Activated T-helper 1 cell treated with anti-CD3 and anti-CD28 coated beads, Interleukin-12 subunit alpha, Interleukin-12 subunit beta, Interleukin-2, Interleukin-4 antibody, amounts not matched to agents 30 ng/mL and 10 ng/mL and 1 ng/mL, durations not matched to agents 14 hours and 24 hours and 36 hours (primary cell): ENCODE data around the gene SLIT3. TPM values are rescaled to one million over a fixed set of nuclear protein-coding genes. Genes with fewer than 3 reads are reported as not detected.
A peak's percentile ranks its signal among the peaks of the same experiment; 100 is the strongest.
"Not testable (repeated sequence)": the region's sequence is repeated elsewhere in the genome, so short reads cannot be mapped to it uniquely, and the experiment has no call there.

Source experiments
- DNase-seq: peaks from one replicate; pipeline ENCODE4 v3.0.0; 2021; ENCODE audit warnings: low spot score
- H3K27ac Mint-ChIP-seq: one replicate; pipeline ENCODE4 v1.8.0; 2021; ENCODE audit warnings: mild to moderate bottlenecking, mixed read lengths
- H3K27me3 Mint-ChIP-seq: one replicate; pipeline ENCODE4 v1.8.0; 2022; ENCODE audit warnings: mild to moderate bottlenecking, moderate library complexity, mixed read lengths; ENCODE audit not compliant: insufficient read depth
- H3K36me3 Mint-ChIP-seq: one replicate; pipeline ENCODE4 v1.8.0; 2021; ENCODE audit warnings: low read depth, mixed read lengths
- H3K4me1 Mint-ChIP-seq: one replicate; pipeline ENCODE4 v1.8.0; 2021; ENCODE audit warnings: low read depth, mixed read lengths
- H3K4me3 Mint-ChIP-seq: one replicate; pipeline ENCODE4 v1.8.0; 2021; ENCODE audit warnings: mild to moderate bottlenecking, moderate library complexity, mixed read lengths
- H3K9me3 Mint-ChIP-seq: one replicate; pipeline ENCODE4 v1.8.0; 2021; ENCODE audit warnings: mixed read lengths
- intact Hi-C: fragments of 100-400 bp; cut with micrococcal nuclease; formaldehyde crosslinking; loops from one replicate; pipeline ENCODE4 v1.15.1; 2024
- total RNA-seq: library from RNA; stranded (reverse); gene quantifications from 2 replicates; pipeline ENCODE4 v1.2.3, GENCODE V29; 2022

SLIT3 gene
- total RNA-seq, 1 donor from 2014 or later, result 0.03 TPM

DNA sequence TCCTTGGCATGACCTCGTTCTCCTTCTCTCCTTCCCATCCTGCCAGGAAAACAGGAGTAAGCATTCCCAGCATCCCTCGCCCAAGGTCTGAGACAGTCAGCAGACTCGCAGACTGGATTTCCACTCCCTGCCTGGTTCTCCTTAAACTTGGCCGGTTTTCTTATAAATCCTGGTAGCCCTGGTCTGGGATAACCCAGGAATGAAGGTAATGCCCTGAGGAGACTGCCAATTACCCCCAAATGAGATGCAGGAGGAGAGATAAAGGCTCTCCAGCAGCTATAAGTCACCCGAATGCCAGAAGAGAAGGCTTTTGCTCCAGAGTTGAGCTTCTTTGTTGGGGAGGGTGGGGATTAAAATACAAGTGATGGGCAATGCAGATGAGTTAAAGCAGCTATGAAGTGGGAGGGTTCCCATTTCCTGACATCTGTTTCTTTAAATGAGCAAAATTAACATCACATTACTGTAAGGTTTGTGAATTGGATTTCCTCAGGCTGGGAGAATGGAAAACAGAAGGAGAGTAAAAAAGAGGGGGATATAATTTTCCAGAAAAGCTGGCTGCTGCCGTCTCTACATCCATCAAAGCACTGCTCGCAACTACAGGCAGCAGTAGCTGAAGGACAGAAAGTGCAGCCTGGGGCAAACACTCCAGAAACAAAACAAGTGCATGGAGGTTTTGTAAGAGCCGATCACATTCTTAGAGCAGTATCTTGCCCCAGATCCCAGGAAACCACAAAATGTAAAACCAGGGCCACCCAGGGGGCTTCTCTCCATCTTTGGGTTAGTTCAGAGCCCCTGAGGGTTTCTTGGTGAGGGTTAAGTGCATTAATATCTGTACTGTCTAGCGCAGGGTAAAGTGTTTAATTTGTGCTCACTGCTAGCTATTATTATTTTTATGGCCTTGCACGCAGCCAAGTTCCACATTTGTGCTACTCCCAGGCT is 544.2 kb downstream of the SLIT3 start:
- peaks cover 4% of the 10 kb centered on the region for H3K27me3 Mint-ChIP-seq
- H3K9me3 Mint-ChIP-seq, result no peaks in the 10 kb centered on the region
- no peaks in the 10 kb centered on the region for H3K36me3 Mint-ChIP-seq
- no peak overlapping the region for H3K27ac Mint-ChIP-seq
- no peaks in the 10 kb centered on the region for H3K4me1 Mint-ChIP-seq
- no peak overlapping the region for H3K4me3 Mint-ChIP-seq
- no peak for DNase-seq
- intact Hi-C loops, result no loop called here

DNA sequence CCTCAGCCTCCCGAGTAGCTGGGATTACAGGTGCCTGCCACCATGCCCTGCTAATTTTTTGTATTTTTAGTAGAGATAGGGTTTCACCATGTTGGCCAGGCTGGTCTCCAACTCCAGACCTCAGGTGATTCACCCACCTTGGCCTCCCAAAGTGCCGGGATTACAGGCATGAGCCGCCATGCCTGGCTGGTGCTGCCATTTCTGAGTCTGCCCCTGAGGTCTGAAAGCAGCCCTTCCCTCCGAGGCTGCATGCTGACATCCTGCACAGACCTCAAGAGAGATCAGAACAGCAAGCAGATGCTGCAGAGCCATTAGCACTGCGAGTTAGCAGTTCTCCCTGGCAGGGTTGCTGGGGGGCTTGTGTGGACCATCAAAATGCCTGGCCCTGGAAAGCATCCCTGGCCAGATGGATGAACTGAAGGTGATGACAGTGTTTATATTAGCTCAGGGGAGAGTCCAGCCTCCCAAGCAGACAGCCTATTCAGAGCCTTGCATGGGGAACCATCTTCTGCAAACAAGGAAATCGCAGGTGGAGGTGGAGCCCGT is 545.3 kb downstream of the SLIT3 start:
- H3K27ac Mint-ChIP-seq, result no peak overlapping the region
- intact Hi-C loops, result no loop called here
- peaks cover 4% of the 10 kb centered on the region for H3K27me3 Mint-ChIP-seq
- no peaks in the 10 kb centered on the region for H3K36me3 Mint-ChIP-seq
- no peak overlapping the region for H3K4me3 Mint-ChIP-seq
- no peak for DNase-seq
- no peaks in the 10 kb centered on the region for H3K9me3 Mint-ChIP-seq
- no peaks in the 10 kb centered on the region for H3K4me1 Mint-ChIP-seq

DNA sequence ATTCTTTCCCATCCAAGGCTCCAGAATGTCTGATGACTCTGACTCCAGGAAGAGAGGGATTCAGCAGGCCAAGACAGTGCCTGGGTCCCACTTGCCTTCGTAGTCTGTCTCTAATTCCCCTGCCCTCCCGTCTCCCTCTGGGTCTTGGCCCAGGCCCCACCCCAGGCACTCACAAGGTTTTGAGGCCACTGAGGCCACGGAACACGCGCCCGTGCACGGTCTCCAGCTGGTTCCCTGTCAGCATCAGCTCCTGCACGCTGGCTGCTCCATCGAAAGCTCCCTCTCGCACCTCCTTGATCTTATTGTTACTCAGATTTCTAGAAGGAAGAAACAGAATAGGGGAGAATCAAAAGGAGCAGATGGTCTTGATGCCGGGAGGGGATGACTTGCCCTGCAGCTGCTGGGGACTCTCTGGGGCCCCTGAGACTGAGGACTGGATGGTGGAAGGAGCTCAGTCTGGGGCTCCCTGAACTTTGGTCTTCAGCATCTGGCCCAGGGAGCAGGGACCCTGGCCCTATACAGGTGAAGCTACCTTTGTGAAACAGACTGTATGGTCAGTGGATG is 547.2 kb downstream of the SLIT3 start:
- Mint-ChIP-seq H3K4me3 (no peak overlapping the region), H3K36me3 (no peaks in the 10 kb centered on the region), H3K9me3 (no peaks in the 10 kb centered on the region), H3K4me1 (no peaks in the 10 kb centered on the region), H3K27ac (no peak overlapping the region), H3K27me3 (peaks cover 4% of the 10 kb centered on the region)
- intact Hi-C loops, result no loop called here
- no peak for DNase-seq

DNA sequence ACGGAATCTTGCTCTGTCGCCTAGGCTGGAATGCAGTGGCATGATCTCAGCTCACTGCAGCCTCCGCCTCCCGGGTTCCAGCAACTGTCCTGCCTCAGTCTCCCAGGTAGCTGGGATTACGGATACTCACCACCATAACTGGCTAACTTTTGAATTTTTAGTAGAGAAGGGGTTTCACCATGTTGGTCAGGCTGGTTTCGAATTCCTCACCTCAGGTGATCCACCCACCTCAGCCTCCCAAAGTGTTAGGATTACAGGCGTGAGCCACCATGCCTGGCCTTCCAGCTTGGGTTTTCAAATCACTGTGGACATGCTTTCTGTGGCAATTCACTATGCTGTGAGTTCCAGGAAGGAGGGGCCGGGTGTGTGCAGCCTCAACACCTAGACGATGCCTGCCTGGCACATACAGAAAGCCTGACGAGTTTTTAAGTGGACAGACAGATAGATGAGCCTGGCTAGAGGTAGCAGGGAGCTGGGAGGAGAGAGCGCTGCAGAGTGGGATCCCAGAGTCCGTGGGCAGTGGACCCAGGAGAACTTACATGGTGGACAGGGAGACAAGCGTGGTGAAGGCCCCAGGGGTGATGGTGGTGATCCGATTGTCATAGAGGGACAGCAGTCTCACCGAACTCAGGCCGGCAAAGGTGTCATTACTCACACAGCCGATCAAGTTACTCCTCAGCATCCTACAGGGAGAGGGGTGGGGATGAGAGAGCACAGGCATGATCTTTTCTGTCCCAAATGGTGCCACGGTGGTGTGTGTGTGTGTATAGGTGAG is 548.3 kb downstream of the SLIT3 start:
- no peaks in the 10 kb centered on the region for H3K36me3 Mint-ChIP-seq
- intact Hi-C loops, result no loop called here
- H3K9me3 Mint-ChIP-seq, result no peaks in the 10 kb centered on the region
- no peaks in the 10 kb centered on the region for H3K4me1 Mint-ChIP-seq
- H3K27me3 Mint-ChIP-seq, result peaks cover 3% of the 10 kb centered on the region
- no peak for DNase-seq
- H3K27ac Mint-ChIP-seq, result no peak overlapping the region
- H3K4me3 Mint-ChIP-seq, result no peak overlapping the region

DNA sequence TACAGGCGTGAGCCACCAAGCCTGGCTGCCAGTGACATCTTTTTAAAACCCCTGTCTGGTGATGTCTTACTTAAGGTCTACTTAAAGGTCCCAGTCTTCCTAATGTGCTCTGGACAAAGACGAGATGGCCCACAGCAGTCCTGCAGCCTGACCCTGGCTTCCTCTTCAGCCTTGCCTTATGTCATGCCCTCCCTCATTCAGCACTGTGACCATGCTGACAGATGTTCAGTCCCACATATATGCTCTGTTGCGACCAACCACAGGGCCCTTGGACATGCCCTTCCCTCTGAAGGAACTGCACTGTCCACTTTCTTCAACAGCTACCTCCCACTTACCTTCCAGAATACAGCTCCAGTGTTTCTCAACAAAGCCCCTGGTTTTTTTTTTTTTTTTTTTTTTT is 548.9 kb downstream of the SLIT3 start:
- no peak overlapping the region for H3K27ac Mint-ChIP-seq

DNA sequence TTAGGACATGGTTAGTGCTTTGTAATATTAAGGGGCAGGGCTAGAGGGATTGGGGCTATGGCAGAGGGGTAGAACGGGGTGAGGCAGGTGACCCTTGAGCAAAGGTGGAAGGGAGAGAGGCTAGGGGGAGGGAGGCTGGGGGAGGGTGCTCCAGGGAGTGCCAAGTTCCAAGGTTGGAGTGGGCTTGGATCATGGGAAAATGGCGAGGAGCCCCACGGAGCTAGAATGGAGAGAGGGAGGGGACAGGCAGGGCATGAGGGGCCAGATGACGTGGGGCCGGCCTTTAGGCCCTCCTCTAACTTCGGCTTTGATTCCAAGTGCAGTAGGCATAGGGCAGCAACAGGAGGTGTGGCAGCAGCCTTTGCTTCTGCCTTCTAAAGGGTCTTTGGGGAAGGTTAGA is 550.0 kb downstream of the SLIT3 start:
- Mint-ChIP-seq H3K4me1 (no peaks in the 10 kb centered on the region), H3K27ac (no peak overlapping the region), H3K27me3 (peaks cover 4% of the 10 kb centered on the region), H3K9me3 (peaks cover 4% of the 10 kb centered on the region), H3K36me3 (no peaks in the 10 kb centered on the region), H3K4me3 (no peak overlapping the region)
- no peak for DNase-seq
- intact Hi-C loops, result no loop called here

More for the DNA sequence above, 548.9 kb downstream of the SLIT3 start:
- H3K9me3 Mint-ChIP-seq, result peaks cover 3% of the 10 kb centered on the region
- no peak overlapping the region for H3K4me3 Mint-ChIP-seq
- H3K27me3 Mint-ChIP-seq, result peaks cover 4% of the 10 kb centered on the region
- no peaks in the 10 kb centered on the region for H3K4me1 Mint-ChIP-seq
- DNase-seq, result no peak
- intact Hi-C loops, result no loop called here
- H3K36me3 Mint-ChIP-seq, result no peaks in the 10 kb centered on the region

DNA sequence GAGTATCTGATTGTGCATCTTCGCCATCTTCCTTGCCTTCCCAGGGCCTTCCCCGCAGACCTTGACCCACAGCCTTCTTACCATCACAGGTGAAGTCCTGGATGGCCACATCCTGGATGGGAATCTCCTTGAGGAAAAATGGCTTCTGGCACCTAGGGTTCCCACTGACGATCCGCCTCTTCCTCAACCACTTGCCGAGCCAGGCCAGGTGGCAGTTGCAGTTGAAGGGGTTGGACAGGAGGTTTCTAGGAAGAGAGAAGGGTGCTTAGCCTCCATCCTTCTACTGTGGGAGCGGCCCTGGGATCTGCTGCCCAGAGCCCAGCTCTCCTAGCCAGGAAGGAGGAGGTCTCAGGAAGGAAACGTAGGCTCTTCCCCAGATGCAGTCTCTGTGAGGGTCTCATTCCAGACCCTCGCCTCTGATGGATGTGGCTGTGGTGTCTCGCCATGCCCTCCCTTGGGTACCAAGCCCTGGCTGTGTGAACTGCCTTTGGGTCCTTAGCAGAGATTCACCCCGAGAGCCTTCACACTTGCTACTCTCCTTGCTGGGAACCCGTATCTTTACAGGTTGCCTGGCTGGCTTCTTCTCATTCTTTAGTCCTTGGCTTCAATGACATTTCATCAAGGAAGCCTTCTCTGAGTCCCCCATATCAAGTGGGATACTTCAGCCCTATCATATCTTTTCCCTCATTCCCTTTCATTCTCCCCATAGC is 551.4 kb downstream of the SLIT3 start:
- H3K9me3 Mint-ChIP-seq, result peaks cover 8% of the 10 kb centered on the region
- H3K4me1 Mint-ChIP-seq, result no peaks in the 10 kb centered on the region
- H3K4me3 Mint-ChIP-seq, result no peak overlapping the region
- intact Hi-C loops, result loop anchor here (5.0 to 10.0 kb wide), 2 partner anchors 43 to 105 kb away; no protein-coding TSS in a partner anchor
- H3K27ac Mint-ChIP-seq, result no peak overlapping the region
- no peak for DNase-seq
- no peaks in the 10 kb centered on the region for H3K36me3 Mint-ChIP-seq
- H3K27me3 Mint-ChIP-seq, result peaks cover 4% of the 10 kb centered on the region

DNA sequence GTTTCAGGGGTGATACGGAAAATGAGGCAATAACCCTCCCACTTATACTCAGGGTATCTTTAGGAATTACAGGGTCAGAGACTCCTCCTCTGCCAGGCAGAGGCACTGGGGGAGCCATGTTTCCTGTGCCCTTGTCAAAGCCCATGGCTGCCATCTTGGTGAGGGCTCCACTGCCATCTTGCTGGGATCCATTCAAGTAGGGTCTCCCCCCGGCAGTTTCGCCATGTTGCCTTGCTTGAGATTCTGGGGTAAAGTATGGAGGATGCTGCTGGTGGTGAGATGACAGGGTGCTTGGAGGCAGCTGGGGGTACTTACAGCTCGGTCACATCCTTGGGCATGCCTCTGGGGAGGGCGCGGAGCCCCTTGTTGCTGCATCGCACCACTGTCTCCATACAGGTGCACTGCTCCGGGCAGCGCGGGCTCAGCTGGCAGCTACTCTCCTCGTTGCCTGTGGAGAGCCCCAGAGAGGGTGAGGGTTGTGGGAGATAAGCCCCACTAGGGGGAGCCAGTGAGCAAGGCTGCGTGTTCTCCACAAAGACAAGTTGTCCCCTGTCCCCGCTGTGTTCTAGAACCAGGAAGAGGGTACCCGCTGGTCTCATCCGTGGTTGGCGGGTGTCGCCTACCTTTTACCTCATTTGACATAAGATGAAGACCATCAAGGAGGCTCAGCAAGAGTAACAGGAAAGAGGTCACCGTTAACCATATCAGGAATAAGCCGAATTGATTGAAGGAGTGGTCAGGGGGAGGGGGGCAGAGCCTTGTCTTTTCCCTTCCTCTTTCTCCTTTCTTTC is 552.8 kb downstream of the SLIT3 start:
- Mint-ChIP-seq H3K27me3 (peaks cover 4% of the 10 kb centered on the region), H3K36me3 (no peaks in the 10 kb centered on the region), H3K27ac (no peak overlapping the region), H3K4me3 (no peak overlapping the region), H3K9me3 (peaks cover 8% of the 10 kb centered on the region), H3K4me1 (no peaks in the 10 kb centered on the region)
- DNase-seq, result peak; percentile 17
- intact Hi-C loops, result loop anchor here (1.0 to 10.0 kb wide), 3 partner anchors 44 to 239 kb away; no protein-coding TSS in a partner anchor

DNA sequence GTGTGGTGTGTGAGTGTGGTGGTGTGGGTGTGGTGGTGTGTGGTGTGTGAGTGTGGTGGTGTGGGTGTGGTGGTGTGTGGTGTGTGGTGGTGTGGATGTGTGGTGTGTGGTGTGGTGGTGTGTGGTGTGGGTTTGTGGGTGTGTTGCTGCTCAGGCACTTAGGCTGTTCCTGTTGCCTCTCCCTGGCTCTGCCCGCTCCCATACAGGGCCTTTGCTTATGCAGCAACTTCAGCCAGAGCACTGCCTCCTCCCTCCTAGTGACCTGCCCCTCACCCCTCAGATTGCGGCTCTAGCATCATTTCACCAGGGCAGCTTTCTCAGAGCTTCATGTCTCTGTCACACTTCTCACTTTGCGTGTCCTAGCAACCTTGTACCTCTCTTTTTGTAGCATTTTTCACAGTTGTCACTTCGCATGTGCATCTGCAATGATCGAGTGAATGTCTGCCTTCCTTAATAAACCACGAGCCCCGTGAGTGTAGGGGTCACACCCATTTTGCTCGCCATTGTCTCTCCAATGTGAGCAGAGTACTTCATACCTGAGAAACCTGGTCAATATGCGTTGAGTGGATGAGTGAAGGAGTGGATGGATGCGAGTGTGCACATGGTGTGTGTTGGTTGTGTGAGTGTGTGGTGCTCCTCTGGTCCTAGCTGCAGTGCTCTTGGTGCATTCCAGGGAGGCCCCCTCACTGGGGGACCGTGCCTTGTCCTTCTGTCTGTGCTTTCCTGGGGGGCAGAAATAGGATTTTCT is 553.9 kb downstream of the SLIT3 start:
- Mint-ChIP-seq H3K4me3 (no peak overlapping the region), H3K36me3 (no peaks in the 10 kb centered on the region), H3K27me3 (peaks cover 4% of the 10 kb centered on the region), H3K4me1 (no peaks in the 10 kb centered on the region), H3K9me3 (peaks cover 8% of the 10 kb centered on the region), H3K27ac (no peak overlapping the region)
- intact Hi-C loops, result loop anchor here (5.0 to 10.0 kb wide), 2 partner anchors 45 to 108 kb away; no protein-coding TSS in a partner anchor
- no peak for DNase-seq

DNA sequence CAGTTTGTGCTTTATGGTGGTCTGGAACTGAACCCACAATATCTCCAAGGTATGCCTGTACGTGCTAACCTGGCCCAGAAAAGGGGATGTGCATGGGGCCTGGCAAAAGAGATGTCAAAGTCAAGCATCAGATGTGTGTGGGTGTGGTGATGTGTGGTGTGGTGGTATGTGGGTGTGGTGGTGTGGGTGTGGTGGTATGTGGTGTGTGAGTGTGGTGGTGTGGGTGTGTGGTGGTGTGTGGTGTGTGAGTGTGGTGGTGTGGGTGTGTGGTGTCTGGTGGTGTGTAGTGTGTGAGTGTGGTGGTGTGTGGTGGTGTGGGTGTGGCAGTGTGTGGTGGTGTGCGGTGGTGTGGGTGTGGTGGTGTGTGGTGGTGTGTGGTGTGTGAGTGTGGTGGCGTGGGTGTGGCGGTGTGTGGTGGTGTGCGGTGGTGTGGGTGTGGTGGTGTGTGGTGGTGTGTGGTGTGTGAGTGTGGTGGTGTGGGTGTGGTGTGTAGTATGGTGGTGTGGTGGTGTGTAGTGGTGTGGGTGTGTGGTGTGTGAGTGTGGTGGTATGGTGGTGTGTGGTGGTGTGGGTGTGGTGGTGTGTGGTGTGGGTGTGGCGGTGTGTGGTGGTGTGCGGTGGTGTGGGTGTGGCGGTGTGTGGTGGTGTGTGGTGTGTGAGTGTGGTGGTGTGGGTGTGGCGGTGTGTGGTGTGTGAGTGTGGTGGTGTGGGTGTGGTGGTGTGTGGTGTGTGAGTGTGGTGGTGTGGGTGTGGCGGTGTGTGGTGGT is 554.6 kb downstream of the SLIT3 start:
- intact Hi-C loops, result loop anchor here (5.0 to 10.0 kb wide), 2 partner anchors 46 to 108 kb away; no protein-coding TSS in a partner anchor
- not testable (repeated sequence) for H3K9me3 Mint-ChIP-seq, H3K4me1 Mint-ChIP-seq, H3K4me3 Mint-ChIP-seq, DNase-seq, H3K36me3 Mint-ChIP-seq, H3K27me3 Mint-ChIP-seq
- H3K27ac Mint-ChIP-seq, result peak overlapping the region; percentile 15
